Esophagus squamous epithelium (tissue), 5 donors: ENCODE measurements around the gene S100PBP. TPM values are rescaled to one million over a fixed set of nuclear protein-coding genes. Genes with fewer than 3 reads are reported as not detected.
"Not testable (repeated sequence)": the region's sequence is repeated elsewhere in the genome, so short reads cannot be mapped to it uniquely, and the experiment has no call there.

ENCODE experiments used
- DNase-seq: peaks from one replicate; lab custom pipeline; 2025; lab: John Stamatoyannopoulos, UW
- H3K27ac ChIP-seq, 4 donors: fragments of 200-600 bp; sonication (generic); one replicate each; pipeline ENCODE4 v1.5.1; 2016 to 2019; ENCODE audit warnings: mild to moderate bottlenecking in 1 of 4
- H3K27me3 ChIP-seq, 4 donors: fragments of 200-600 bp; sonication (generic); 1 replicate in 3 of 4; 2 replicates in 1 of 4; pipeline versions ENCODE4 v1.5.1 to v1.6.0; 2017 to 2021; ENCODE audit warnings: antibody characterized with exemption in 1 of 4
- H3K36me3 ChIP-seq, 3 donors: fragments of 200-600 bp; sonication (generic); one replicate each; pipeline ENCODE4 v1.5.1; 2016 to 2019
- H3K4me1 ChIP-seq, 3 donors: fragments of 200-600 bp; sonication (generic); one replicate each; pipeline ENCODE4 v1.5.1; 2017 to 2019
- H3K4me3 ChIP-seq, 4 donors: fragments of 200-600 bp; sonication (generic); 1 replicate in 3 of 4; 2 replicates in 1 of 4; pipeline ENCODE4 v1.5.1; 2016 to 2019; ENCODE audit warnings: mild to moderate bottlenecking in 2 of 4, moderate library complexity in 1 of 4
- H3K9me3 ChIP-seq, 3 donors: fragments of 200-600 bp; sonication (generic); one replicate each; pipeline ENCODE4 v1.5.1; 2016 to 2019
- POLR2A ChIP-seq, 4 donors: fragments of 450-650 bp; IDR thresholded peaks; one replicate each; pipeline ENCODE4 v1.6.1; 2017; ENCODE audit warnings: antibody characterized with exemption in 4 of 4, mild to moderate bottlenecking in 4 of 4, moderate library complexity in 3 of 4
- WGBS, 2 donors: methylation state at CpG; one replicate each; pipeline ENCODE4 v1.1.5; 2018; 5-methylcytosine and 5-hydroxymethylcytosine counted together
- intact Hi-C: fragments of 100-400 bp; cut with DNase I; formaldehyde crosslinking; loops from one replicate; pipeline ENCODE4 v1.15.0; 2022
- total RNA-seq, 4 donors: library from RNA; depleted of rRNA; stranded (reverse); fragments of >200 nt; gene quantifications; one replicate each; pipeline ENCODE4 v1.1.0, GENCODE V29; 2016
- TF ChIP-seq, protein P1 (sequence below), 6 experiments: fragments of 450-650 bp in 4 of 6; fragments of 200-600 bp in 2 of 6; sonication (generic) in 2 of 6; IDR thresholded peaks; one replicate each; pipeline ENCODE4 v1.5.1; 2016 to 2019; ENCODE audit warnings: antibody characterized with exemption in 6 of 6, mild to moderate bottlenecking in 4 of 6, moderate library complexity in 4 of 6
- donor health status: DM: yes; HTN: yes; CAD: no.

S100PBP gene
- total RNA-seq, 4 donors from 2014 or later: 6.5 to 20.0 (median 11.9) TPM

DNA sequence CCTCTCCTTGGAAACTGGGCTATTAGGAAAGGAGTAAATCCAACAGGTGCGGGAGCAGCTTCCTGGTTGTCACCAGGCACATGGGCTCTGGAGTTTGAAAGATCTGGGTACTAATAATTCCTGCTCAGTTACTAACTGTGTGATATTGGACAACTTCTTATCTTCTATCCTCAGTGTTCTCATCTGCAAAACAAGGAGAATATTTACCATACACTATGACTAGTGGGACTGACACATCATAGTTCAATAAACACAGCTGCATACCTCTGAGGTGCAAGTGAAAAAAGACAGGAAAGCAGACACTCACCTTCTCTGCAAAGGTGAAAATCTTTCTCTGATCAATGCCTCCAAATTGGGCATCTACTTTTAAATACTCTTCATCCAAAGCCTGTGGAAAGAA, 20.0 kb upstream of the S100PBP start:
- intact Hi-C loops: no loop called here
- H3K27me3 ChIP-seq: no peaks in the 10 kb centered on the region
- H3K36me3 ChIP-seq: peaks cover 0 to 87% (median 5%) of the 10 kb centered on the region in 3 donors
- H3K4me1 ChIP-seq: no peaks in the 10 kb centered on the region
- H3K9me3 ChIP-seq: no peaks in the 10 kb centered on the region
- WGBS, 2 donors: 88 to 100% methylated on average over 1 of the region's 1 CpG
- no peak overlapping the region for H3K27ac ChIP-seq
- TF ChIP-seq, protein P1, sequence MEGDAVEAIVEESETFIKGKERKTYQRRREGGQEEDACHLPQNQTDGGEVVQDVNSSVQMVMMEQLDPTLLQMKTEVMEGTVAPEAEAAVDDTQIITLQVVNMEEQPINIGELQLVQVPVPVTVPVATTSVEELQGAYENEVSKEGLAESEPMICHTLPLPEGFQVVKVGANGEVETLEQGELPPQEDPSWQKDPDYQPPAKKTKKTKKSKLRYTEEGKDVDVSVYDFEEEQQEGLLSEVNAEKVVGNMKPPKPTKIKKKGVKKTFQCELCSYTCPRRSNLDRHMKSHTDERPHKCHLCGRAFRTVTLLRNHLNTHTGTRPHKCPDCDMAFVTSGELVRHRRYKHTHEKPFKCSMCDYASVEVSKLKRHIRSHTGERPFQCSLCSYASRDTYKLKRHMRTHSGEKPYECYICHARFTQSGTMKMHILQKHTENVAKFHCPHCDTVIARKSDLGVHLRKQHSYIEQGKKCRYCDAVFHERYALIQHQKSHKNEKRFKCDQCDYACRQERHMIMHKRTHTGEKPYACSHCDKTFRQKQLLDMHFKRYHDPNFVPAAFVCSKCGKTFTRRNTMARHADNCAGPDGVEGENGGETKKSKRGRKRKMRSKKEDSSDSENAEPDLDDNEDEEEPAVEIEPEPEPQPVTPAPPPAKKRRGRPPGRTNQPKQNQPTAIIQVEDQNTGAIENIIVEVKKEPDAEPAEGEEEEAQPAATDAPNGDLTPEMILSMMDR (IDR thresholded peaks at IDR 0.05): no peak
- TF ChIP-seq POLR2A (IDR thresholded peaks at IDR 0.05): no peak
- no peak overlapping the region for H3K4me3 ChIP-seq
- DNase-seq: no peak

- 88 to 98% methylated on average over 4 of the region's 4 CpGs for WGBS, 2 donors
- Histone ChIP-seq H3K27ac (no peak overlapping the region), H3K9me3 (no peaks in the 10 kb centered on the region), H3K36me3 (peaks cover 0 to 90% (median 5%) of the 10 kb centered on the region in 3 donors), H3K27me3 (no peaks in the 10 kb centered on the region), H3K4me3 (no peak overlapping the region), H3K4me1 (no peaks in the 10 kb centered on the region)
- DNase-seq: no peak
- intact Hi-C loops: no loop called here
- TF ChIP-seq POLR2A (IDR thresholded peaks at IDR 0.05): no peak
- TF ChIP-seq, protein P1 (IDR thresholded peaks at IDR 0.05): no peak
These were observed 19.3 kb upstream of the S100PBP start for GRCh38 chr1:32798191-32798590.

- TF ChIP-seq, protein P1 (IDR thresholded peaks at IDR 0.05): no peak
- TF ChIP-seq POLR2A (IDR thresholded peaks at IDR 0.05): no peak
- intact Hi-C loops: no loop called here
- no peaks in the 10 kb centered on the region for H3K27me3 ChIP-seq
- H3K9me3 ChIP-seq: no peaks in the 10 kb centered on the region
- whole genome bisulfite sequencing, 2 donors: 74 to 85% methylated on average over 8 of the region's 8 CpGs
- no peaks in the 10 kb centered on the region for H3K4me1 ChIP-seq
- DNase-seq: no peak
- H3K36me3 ChIP-seq: peaks cover 0 to 88% (median 5%) of the 10 kb centered on the region in 3 donors
- no peak overlapping the region for H3K27ac ChIP-seq
- H3K4me3 ChIP-seq: no peak overlapping the region
These were observed 18.6 kb upstream of the S100PBP start for GRCh38 chr1:32798679-32799416.

GRCh38 chr1:32801096-32801715, 16.2 kb upstream of the S100PBP start:
- Histone ChIP-seq H3K36me3 (peaks cover 0 to 87% (median 5%) of the 10 kb centered on the region in 3 donors), H3K27me3 (no peaks in the 10 kb centered on the region), H3K27ac (no peak overlapping the region), H3K4me1 (no peaks in the 10 kb centered on the region), H3K4me3 (no peak overlapping the region), H3K9me3 (no peaks in the 10 kb centered on the region)
- TF ChIP-seq, protein P1 (IDR thresholded peaks at IDR 0.05): no peak
- no peak for DNase-seq
- 78 to 82% methylated on average over 9 of the region's 9 CpGs for WGBS, 2 donors
- intact Hi-C loops: no loop called here

DNA sequence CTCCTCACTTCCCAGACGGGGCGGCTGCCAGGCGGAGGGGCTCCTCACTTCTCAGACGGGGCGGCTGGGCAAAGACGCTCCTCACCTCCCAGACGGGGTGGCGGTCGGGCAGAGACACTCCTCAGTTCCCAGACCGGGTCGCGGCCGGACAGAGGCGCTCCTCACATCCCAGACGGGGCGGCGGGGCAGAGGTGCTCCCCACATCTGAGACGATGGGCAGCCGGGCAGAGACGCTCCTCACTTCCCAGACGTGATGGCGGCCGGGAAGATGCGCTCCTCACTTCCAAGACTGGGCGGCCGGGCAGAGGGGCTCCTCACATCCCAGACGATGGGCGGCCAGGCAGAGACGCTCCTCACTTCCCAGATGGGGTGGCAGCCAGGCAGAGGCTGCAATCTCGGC, 13.0 kb upstream of the S100PBP start:
- H3K27ac ChIP-seq, H3K4me1 ChIP-seq, DNase-seq, intact Hi-C loops, H3K9me3 ChIP-seq, H3K27me3 ChIP-seq, H3K4me3 ChIP-seq: not testable (repeated sequence)
- peaks cover 0 to 91% (median 2%) of the 10 kb centered on the region in 3 donors for H3K36me3 ChIP-seq
- no CpG with 5 or more reads among the region's 30 CpGs for WGBS, 2 donors
